OCI-LY1 (cell line): ENCODE data around the gene APPBP2.

ENCODE experiments used
- EZH2 ChIP-seq: fragments of 200-600 bp; sonication (generic), shearing (Covaris generic); IDR thresholded peaks from 2 replicates; pipeline ENCODE4 v1.8.0; 2017; ENCODE audit warnings: borderline replicate concordance, mixed run types, mild to moderate bottlenecking, antibody characterized with exemption, low read length, moderate library complexity, mixed read lengths
- TF ChIP-seq, protein P1 (sequence below): fragments of 200-600 bp; sonication (generic), shearing (Covaris generic); IDR thresholded peaks from 2 replicates; pipeline ENCODE4 v1.5.1; 2017; ENCODE audit warnings: mild to moderate bottlenecking, antibody characterized with exemption, low read length, moderate library complexity, mixed read lengths

DNA sequence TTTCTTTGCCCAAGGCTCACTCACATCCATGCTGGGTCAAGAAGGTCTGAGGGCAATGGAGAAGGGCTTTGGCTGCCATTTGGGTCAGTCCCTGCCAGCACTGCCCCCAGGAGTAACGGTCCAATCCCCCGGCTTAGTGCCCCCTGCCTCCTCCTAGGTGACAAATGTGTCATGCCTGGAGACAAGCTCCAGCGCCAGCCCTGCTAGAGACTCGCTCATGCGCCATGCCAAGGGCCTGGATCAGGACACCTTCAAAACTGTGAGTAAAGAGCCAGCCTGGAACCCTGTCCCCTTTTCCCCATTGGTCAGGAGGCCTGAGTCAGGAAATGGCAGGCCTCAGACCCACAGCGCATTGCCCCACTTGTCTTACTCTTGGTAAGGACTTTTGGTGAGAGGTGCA is 100.4 kb downstream of the APPBP2 start:
- TF ChIP-seq, protein P1, sequence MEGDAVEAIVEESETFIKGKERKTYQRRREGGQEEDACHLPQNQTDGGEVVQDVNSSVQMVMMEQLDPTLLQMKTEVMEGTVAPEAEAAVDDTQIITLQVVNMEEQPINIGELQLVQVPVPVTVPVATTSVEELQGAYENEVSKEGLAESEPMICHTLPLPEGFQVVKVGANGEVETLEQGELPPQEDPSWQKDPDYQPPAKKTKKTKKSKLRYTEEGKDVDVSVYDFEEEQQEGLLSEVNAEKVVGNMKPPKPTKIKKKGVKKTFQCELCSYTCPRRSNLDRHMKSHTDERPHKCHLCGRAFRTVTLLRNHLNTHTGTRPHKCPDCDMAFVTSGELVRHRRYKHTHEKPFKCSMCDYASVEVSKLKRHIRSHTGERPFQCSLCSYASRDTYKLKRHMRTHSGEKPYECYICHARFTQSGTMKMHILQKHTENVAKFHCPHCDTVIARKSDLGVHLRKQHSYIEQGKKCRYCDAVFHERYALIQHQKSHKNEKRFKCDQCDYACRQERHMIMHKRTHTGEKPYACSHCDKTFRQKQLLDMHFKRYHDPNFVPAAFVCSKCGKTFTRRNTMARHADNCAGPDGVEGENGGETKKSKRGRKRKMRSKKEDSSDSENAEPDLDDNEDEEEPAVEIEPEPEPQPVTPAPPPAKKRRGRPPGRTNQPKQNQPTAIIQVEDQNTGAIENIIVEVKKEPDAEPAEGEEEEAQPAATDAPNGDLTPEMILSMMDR = no peak
- TF ChIP-seq EZH2 = no peak
